NAMALWA (cell line): Measurements from ENCODE around the gene FOXP1.
"Not testable (repeated sequence)": the region's sequence is repeated elsewhere in the genome, so short reads cannot be mapped to it uniquely, and the experiment has no call there.

Experiments used
- DNase-seq: peaks from one replicate; pipeline ENCODE4 v3.0.0-alpha.2; 2015; ENCODE audit warnings: low spot score

FOXP1 gene

DNA sequence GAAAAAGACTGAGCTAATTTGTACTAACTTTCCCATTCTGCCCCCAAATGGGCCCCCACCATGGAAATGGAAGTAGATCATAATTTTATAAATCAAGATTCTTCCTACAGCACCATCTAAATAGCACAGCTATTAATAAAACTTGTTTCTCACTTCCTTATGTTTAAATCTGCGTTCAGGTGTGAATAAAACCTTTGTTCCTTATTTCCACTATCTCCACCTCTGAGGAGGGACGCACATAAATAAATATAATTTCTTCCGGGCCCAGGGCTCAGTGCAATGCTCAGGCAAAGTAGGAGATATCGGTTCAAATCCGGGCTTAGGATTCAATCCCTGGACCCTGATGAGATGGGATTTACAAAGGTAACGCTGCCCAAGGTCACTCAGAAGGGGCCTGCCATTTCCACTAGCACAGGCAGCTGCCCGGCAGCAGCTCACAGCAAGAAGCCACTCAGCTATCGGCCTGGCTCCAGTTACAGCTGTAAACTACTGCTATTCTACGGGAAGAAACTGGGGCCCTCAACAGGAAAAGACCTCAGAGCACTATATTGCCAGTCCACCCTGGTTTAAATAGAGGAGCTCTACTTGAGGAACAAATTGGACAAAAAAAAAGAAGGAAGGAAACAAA, 52.5 kb downstream of the FOXP1 start:
- no peak for DNase-seq

DNA sequence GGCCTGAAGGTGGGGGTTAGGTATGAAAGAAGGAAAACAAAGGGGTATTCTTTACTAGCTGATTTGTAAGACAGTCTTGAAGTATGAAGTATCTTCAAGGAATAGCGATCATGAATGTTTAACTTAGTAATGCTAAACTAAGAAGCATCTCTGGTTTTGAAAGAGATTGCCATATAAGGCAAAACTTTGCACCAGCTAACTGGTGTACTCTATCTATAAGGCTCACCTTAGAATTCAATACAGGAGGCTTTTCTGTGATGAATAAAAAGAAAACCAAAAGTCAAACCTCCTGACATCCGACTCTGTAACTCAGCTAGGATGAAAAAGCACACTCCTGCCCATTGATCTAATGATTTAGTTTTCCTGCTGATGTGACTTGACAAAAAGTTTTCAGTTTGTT, 54.7 kb downstream of the FOXP1 start:
- no peak for DNase-seq

DNA sequence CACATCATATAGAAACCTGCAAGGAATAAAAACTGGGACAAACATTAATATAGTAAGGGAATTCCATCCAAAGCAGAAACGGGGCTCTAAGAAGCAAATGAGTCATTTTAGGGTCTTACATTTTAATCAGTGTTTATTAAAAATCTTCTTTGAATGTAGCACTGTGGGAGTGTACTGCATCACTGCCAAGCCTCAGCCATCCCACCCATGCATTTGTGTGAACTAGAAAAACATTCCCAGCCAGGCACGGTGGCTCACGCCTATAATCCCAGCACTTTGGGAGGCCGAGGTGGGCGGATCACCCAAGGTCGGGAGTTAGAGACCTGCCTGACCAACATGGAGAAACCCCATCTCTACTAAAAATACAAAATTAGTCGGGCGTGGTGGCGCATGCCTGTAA, 57.1 kb downstream of the FOXP1 start:
- DNase-seq, result not testable (repeated sequence)

DNA sequence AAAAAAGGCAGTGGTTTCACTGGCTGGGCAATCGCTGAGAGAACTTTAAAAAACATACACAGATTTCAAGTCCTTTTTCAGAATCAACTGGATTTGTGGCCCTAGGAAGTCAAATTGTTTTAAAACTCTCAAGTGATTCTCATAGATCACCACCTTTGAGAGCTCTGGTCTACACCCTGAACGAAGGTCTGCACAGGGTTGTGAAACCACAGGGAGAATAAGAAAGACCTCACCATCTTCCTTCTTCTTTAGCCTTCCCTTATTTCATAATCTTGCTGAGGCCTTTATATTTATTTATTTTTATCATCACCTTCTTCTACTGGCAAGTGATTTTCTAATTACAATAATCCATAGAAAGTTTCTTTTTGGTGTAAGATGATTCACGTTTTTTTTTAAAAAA, 58.1 kb downstream of the FOXP1 start:
- no peak for DNase-seq

DNA sequence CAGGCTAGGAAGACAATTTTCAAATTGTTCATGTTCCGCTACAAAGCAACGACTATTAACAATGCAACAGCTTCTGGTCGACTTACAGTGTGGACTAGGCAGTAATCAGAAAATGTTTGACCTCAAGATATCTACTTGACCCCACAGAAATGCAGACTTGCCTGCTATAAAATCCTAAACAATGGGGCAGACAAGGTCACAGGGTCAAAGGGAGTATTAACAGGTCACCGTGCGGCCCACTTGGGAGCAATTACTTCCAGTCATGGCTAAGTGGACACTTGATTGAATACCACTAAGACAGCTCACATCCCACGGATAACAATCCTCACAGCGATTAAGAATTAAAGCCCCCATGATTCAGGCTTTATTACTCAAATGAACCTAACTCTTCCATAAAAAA, 58.9 kb downstream of the FOXP1 start:
- no peak for DNase-seq

- DNase-seq, result no peak
These were observed 59.9 kb downstream of the FOXP1 start for GRCh38 chr3:71523628-71524027.

- no peak for DNase-seq
These were observed 61.3 kb downstream of the FOXP1 start for GRCh38 chr3:71521940-71522876.

DNA sequence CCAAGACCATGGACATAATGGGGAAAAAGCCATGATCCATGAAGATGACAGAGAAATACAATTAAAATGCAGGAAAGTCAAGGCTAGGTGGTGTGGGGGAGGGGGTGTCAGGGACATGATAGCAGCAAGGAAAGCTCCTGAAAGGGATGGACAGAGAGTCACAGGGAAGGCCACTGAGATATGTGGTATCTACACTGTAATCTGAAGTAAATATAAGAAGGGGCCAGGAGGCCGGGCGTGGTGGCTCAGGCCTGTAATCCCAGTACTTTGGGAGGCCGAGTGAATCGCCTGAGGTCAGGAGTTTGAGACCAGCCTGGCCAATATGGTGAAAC, 62.5 kb downstream of the FOXP1 start:
- no peak for DNase-seq

DNA sequence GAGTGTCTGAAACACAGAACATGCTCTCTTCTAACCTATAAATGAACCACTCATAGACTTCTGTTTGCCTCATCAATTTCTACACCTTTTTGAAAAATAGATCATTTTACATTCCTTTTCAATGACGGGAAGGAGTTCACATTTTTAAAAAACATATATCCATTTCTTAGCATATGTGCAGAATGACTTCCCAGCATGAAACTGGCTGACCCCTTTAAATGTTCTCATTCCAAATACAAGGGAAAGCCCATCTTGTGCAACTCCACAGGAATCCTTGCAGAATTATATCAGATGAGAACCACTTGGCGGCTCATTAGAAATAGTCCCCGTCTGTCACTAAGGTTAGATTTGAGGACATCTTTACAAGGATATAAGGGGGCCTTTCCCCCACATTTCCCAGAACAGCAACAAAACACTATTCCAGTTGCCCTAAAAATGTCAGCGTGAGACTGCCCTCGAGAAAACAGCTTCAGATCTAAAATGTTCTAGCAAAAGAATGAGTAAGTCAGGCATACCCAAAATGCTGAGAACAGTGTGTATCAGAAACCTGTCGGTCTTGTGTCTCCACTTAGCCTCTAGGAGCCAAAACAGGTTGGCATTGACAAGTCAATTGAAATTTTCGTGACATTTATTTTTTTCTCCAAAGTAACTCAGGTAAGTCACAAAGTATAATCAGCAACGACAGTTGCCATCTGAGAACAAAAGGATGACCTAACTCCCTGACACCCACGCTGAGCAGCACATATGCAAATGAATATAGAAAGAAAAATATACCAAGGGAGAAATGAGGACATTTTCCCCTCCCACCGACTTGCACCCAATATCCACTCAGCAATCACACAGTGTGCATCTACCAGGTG, 63.1 kb downstream of the FOXP1 start:
- DNase-seq, result no peak

DNA sequence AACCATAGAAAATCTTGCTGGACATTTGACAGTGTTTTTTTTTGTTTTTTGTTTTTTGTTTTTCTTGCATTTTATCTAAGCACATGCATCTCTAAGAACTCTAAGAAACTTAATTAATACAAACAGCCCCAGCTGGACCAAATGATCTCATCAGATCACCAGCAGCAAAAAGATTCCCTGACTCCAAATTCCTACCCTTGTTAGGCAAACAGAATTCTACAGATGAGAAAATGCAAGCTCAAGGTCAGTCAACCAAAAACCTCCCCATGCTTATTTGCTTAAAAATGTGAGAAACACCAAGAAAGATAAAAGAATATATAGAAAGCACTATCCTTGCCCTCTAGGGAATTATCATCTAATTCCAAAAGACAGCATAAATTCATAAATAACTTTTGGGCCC, 65.4 kb downstream of the FOXP1 start:
- no peak for DNase-seq

DNA sequence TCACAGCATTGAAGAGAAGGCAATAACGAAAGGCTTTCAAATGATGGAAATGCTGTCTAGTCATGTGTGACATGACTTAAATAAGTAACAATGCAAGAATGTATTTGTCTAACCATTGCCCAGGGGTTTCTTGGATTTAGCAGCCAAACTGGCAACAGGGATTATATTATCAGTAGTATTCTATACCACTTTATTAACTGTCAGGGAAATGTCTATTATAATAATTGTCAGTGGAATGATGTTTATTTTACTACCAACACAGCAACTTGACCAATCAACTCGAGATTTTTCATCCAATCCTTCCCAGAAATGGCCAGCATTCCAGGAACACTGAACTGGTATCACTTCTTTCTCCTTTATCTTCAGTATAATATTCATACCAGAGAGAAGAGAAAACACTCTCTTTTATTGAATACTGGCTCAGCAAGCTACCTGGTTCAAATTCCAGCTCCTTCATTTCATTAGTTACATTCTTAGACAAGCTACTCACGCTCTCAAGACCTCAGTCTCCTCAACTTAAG, 66.2 kb downstream of the FOXP1 start:
- DNase-seq, result no peak

- no peak for DNase-seq
These were observed 67.7 kb downstream of the FOXP1 start for GRCh38 chr3:71515636-71516365.

GRCh38 chr3:71514621-71515020, 68.9 kb downstream of the FOXP1 start:
- no peak for DNase-seq

DNA sequence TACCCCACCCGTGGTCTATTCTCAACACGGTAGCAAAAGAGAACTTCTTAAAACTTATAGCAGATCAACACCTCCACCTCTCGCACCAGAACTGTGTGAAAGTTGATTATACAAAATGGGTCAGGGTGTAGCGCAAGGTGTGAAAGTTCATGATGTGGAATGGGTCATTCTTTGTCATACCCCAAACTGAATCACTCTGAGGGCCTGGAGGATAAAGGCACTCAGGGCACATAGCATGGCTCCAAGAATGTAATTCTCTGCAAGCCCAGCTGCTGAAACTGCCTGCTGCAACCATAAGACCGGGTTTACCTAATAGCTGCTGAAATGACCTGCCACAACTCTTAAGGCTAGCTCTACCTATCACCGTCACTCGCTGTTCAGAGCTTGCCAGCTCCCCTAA, 70.0 kb downstream of the FOXP1 start:
- DNase-seq, result no peak

DNA sequence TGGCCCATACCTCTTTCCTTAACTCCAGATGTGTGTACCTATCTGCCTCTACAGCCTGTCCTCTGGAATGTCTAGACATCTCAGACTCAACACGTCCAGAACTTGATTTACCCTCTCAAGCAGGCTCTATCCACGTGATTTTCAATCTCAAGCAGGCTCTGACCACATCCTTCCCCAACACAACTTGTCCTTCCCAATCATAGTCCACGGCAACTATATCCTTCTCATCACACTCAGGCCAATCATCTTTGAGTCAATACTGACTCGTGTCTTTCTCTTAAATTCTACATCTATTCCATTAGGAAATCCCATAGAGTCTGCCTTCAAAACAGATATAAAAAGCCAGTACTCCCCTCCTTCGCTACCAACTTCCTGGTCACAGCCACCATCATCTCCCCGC, 70.4 kb downstream of the FOXP1 start:
- DNase-seq, result no peak

- DNase-seq, result no peak
These were observed 71.0 kb downstream of the FOXP1 start for GRCh38 chr3:71512544-71512943.

GRCh38 chr3:71512000-71512399, 71.5 kb downstream of the FOXP1 start:
- peak; percentile 47 for DNase-seq

DNA sequence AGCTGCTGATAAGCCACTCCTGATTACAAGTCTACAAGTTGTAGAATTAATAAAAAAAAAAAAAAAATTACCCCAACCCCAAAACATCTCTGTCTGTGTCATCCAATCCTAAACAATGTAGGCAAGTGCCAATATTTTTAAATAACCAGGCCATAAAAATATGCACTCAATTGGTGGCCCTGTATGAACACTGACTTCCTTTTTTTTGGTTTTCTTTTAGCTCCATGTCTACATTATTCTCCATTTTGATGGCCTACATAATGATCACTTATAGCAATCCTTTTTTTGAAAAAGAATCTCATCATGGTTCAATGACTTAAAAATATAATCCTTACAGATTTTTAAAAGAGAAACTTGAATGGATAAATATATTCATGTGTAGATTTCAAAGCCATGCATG, 72.1 kb downstream of the FOXP1 start:
- no peak for DNase-seq

DNA sequence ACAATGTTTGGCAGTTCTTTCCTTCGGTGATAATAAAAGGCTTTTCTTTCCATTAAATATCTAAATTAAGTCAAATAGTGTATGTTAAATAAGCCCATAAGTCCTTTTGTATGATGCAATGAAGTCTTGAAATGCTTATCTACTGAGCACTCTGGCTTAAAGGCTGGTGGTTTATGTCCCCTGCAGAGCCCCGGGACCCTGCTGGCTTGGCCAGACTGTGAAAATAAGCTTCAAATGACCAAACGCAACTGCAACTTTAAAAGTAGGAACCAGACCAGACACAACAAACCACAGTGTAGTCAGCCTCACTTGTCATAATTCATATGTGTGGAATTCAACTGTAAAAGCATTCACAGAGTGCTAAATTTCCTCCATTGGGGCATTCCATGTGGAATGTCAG, 72.5 kb downstream of the FOXP1 start:
- no peak for DNase-seq

GRCh38 chr3:71510510-71510909, 73.0 kb downstream of the FOXP1 start:
- no peak for DNase-seq

DNA sequence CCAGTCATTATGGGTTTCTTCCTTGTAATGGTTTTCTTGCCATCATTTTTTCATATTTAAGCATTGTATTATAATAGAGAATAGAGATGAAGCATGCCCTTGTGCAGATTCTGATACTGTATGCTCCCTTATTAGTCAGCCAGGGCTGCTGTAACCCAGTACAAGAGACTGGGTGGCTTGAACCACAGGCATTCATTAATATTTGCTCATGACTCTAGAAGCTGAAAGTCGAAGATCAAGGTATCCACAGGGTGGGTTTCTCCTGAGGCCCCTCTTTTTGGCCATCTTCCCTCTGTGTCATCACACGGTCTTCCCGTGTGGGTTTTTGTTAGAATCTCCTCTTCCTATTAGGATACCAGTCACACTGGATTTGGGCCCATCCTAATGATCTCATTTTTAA, 74.5 kb downstream of the FOXP1 start:
- DNase-seq, result no peak
